GM12878 (cell line): Measurements from ENCODE around the gene AREG. TPM values are rescaled to one million over a fixed set of nuclear protein-coding genes. Genes with fewer than 3 reads are reported as not detected.

Experiments
- ATAC-seq: fragments of 200-7000 bp; cut with Tn5 transposase; 3 replicates; pipeline ENCODE4 v1.9.1; 2020; ENCODE audit warnings: mild to moderate bottlenecking, moderate library complexity
- BruUV-seq: library from RNA; stranded (reverse); fragments of 400-500 nt; replicated peaks from 2 replicates; lab custom pipeline; 2021; lab: Mats Ljungman, UMichigan
- CTCF ChIA-PET: fragments of 300-600 bp; sonication (Branson Sonifier 250); formaldehyde crosslinking; extraction: SDS; loops from one replicate; lab custom pipeline; 2021; ENCODE audit warnings: inconsistent platforms; lab: Yijun Ruan, JAX
- POLR2A ChIA-PET: fragments of 350-600 bp; formaldehyde crosslinking; extraction: SDS; loops from one replicate; lab custom pipeline; 2021; ENCODE audit warnings: inconsistent platforms; lab: Charles Lee
- RAD21 ChIA-PET: fragments of 300-600 bp; sonication (Branson Sonifier 250); formaldehyde crosslinking; loops from one replicate; lab custom pipeline; 2023; ENCODE audit warnings: antibody characterized with exemption; ENCODE audit not compliant: unreplicated experiment; lab: Charles Lee
- SMC1A ChIA-PET: fragments of 300-600 bp; sonication (Branson Sonifier 250); formaldehyde crosslinking; loops from one replicate; lab custom pipeline; 2023; ENCODE audit not compliant: unreplicated experiment, uncharacterized antibody; lab: Charles Lee
- DNase-seq: peaks from one replicate; pipeline ENCODE4 v3.0.0-alpha.2; 2011; ENCODE audit warnings: low read depth, low spot score
- FAIRE-seq: peaks from 3 replicates; lab custom pipeline; 2011; peaks lifted over from hg19 to GRCh38; lab: Jason Lieb, UNC
- H2AFZ ChIP-seq: 2 replicates; pipeline ENCODE4 v1.6.0; 2011; ENCODE audit warnings: low read depth, low read length, control low read depth; ENCODE audit not compliant: control insufficient read depth
- H3K27ac ChIP-seq: 2 replicates; pipeline ENCODE4 v1.5.1; 2011; ENCODE audit warnings: control low read depth; ENCODE audit not compliant: control insufficient read depth, insufficient read depth
- H3K27me3 ChIP-seq, 2 experiments: replicated peaks in 1 of 2; 2 replicates each; pipeline versions ENCODE4 v1.6.0 to v1.6.1; 2011; ENCODE audit warnings: low read length in 1 of 2; ENCODE audit not compliant: control insufficient read depth in 2 of 2, insufficient read depth in 2 of 2
- H3K36me3 ChIP-seq, 2 experiments: 2 replicates each; pipeline ENCODE4 v1.5.1; 2011; ENCODE audit warnings: low read length in 1 of 2; ENCODE audit not compliant: control insufficient read depth in 2 of 2, insufficient read depth in 2 of 2
- H3K4me1 ChIP-seq: 2 replicates; pipeline ENCODE4 v1.6.1; 2011; ENCODE audit warnings: mild to moderate bottlenecking, low read length, moderate library complexity, mixed read lengths; ENCODE audit not compliant: control insufficient read depth, insufficient read depth
- H3K4me2 ChIP-seq: 2 replicates; pipeline ENCODE4 v1.6.0; 2011; ENCODE audit warnings: control low read depth; ENCODE audit not compliant: control insufficient read depth, insufficient read depth
- H3K4me3 ChIP-seq: fragments of 200-600 bp; sonication (generic); 2 replicates; pipeline ENCODE4 v1.5.1; 2016
- H3K79me2 ChIP-seq: 2 replicates; pipeline ENCODE4 v1.6.0; 2011; ENCODE audit warnings: low read length; ENCODE audit not compliant: control insufficient read depth, insufficient read depth
- H3K9ac ChIP-seq: 2 replicates; pipeline ENCODE4 v1.8.0; 2011; ENCODE audit warnings: low read length, control low read depth, mixed read lengths; ENCODE audit not compliant: control insufficient read depth, insufficient read depth
- H3K9me3 ChIP-seq: replicated peaks from 3 replicates; pipeline ENCODE4 v1.5.1; 2011; ENCODE audit warnings: mild to moderate bottlenecking, low read length; ENCODE audit not compliant: control insufficient read depth, insufficient read depth
- H4K20me1 ChIP-seq: 2 replicates; pipeline ENCODE4 v1.6.0; 2011; ENCODE audit not compliant: control insufficient read depth, insufficient read depth
- BHLHE40 ChIP-seq, 2 experiments: fragments of 450-650 bp in 1 of 2; IDR thresholded peaks; 2 replicates each; pipeline ENCODE4 v1.6.1; 2011 to 2017; ENCODE audit warnings: low read depth in 2 of 2, borderline replicate concordance in 1 of 2, improper control_type of control experiment in 1 of 2, low read length in 1 of 2, mild to moderate bottlenecking in 1 of 2
- CBFB ChIP-seq: IDR thresholded peaks from 2 replicates; pipeline ENCODE4 v1.6.1; 2016; ENCODE audit warnings: antibody characterized with exemption, low read depth
- CBX3 ChIP-seq: fragments of 200-600 bp; sonication (generic); IDR thresholded peaks from 2 replicates; pipeline ENCODE4 v1.6.1; 2016; ENCODE audit warnings: low read depth, borderline replicate concordance
- FOXK2 ChIP-seq: fragments of 450-650 bp; IDR thresholded peaks from 2 replicates; pipeline ENCODE4 v1.6.1; 2017; ENCODE audit warnings: mild to moderate bottlenecking, moderate library complexity
- HDGF ChIP-seq: fragments of 450-650 bp; IDR thresholded peaks from 2 replicates; pipeline ENCODE4 v1.6.1; 2016; ENCODE audit warnings: antibody characterized with exemption
- IKZF1 ChIP-seq: fragments of 450-650 bp; conservative IDR thresholded peaks from 2 replicates; pipeline ENCODE4 v1.6.1; 2017; ENCODE audit warnings: antibody characterized with exemption, mild to moderate bottlenecking
- JUND ChIP-seq: IDR thresholded peaks from 2 replicates; pipeline ENCODE4 v1.6.1; 2012; ENCODE audit warnings: low read depth, mild to moderate bottlenecking, low read length, improper control_type of control experiment, moderate library complexity
- RBBP5 ChIP-seq: fragments of 200-600 bp; sonication (generic); conservative IDR thresholded peaks from 2 replicates; pipeline ENCODE4 v1.6.1; 2016
- SMAD5 ChIP-seq: IDR thresholded peaks from 2 replicates; pipeline ENCODE4 v1.6.1; 2016; ENCODE audit warnings: antibody characterized with exemption, low read depth
- SPI1 ChIP-seq: IDR thresholded peaks from 2 replicates; pipeline ENCODE4 v1.6.1; 2011; ENCODE audit warnings: low read depth, mild to moderate bottlenecking, low read length, moderate library complexity, borderline replicate concordance; ENCODE audit not compliant: insufficient read depth
- SREBF2 ChIP-seq: IDR thresholded peaks from 2 replicates; pipeline ENCODE4 v1.6.1; 2012; ENCODE audit warnings: mild to moderate bottlenecking, low read length
- ZNF207 ChIP-seq: fragments of 450-650 bp; IDR thresholded peaks from 2 replicates; pipeline ENCODE4 v1.6.1; 2014; ENCODE audit warnings: antibody characterized with exemption, mild to moderate bottlenecking, borderline replicate concordance
- ZNF24 ChIP-seq: fragments of 450-650 bp; IDR thresholded peaks from 2 replicates; pipeline ENCODE4 v1.6.1; 2017; ENCODE audit warnings: antibody characterized with exemption, mild to moderate bottlenecking
- in situ Hi-C: fragments of 300-500 bp; cut with MboI; formaldehyde crosslinking; loops from 9 replicates; pipeline ENCODE4 v1.14.3; 2018; ENCODE audit warnings: mixed read lengths
- intact Hi-C: fragments of 100-400 bp; cut with micrococcal nuclease; formaldehyde crosslinking; loops from one replicate; pipeline ENCODE4 v1.14.2; 2022; ENCODE audit not compliant: unreplicated experiment
- polyA plus RNA-seq, 11 experiments: library from polyadenylated mRNA; depleted of rRNA in 4 of 11; unstranded in 6 of 11; stranded (reverse) in 5 of 11; fragments of >200 nt; fragmentation: Nextera tagmentation in 4 of 11; fragmentation: Illumina TruSeq in 1 of 11; extraction: Ambion mirVana in 4 of 11; extraction: Trizol in 1 of 11; gene quantifications; 1 replicate in 1 of 11; 2 replicates in 10 of 11; pipeline versions ENCODE4 v1.2.1 to v1.2.3, GENCODE V29; 2011 to 2016; ENCODE audit warnings: inconsistent platforms in 2 of 11, missing spikeins in 2 of 11, low read depth in 1 of 11
- total RNA-seq, 4 experiments: library from RNA; depleted of rRNA in 3 of 4; stranded (reverse); fragments of >200 nt in 3 of 4; fragmentation: Illumina TruSeq in 1 of 4; extraction: Trizol in 1 of 4; gene quantifications; 2 replicates each; pipeline versions ENCODE4 v1.2.1 to v1.2.3, GENCODE V29; 2013 to 2021
- TF ChIP-seq, protein P1 (sequence below): IDR thresholded peaks from 2 replicates; pipeline ENCODE4 v1.6.1; 2012; ENCODE audit warnings: mild to moderate bottlenecking, low read depth, low read length
- TF ChIP-seq, protein P2 (sequence below): IDR thresholded peaks from 2 replicates; pipeline ENCODE4 v1.6.1; 2011; ENCODE audit warnings: mild to moderate bottlenecking, low read depth, low read length, moderate library complexity; ENCODE audit not compliant: insufficient replicate concordance
- TF ChIP-seq, protein P3 (sequence below): fragments of 450-650 bp; IDR thresholded peaks from 2 replicates; pipeline ENCODE4 v1.6.1; 2017; ENCODE audit warnings: borderline replicate concordance

Gene AREG
- total and polyA plus RNA-seq, 10 of the 15 experiments (the other 5 are each of a cell fraction or from before 2014, with no cell fraction given): 0.25 to 0.37 TPM; not detected in 8

DNA sequence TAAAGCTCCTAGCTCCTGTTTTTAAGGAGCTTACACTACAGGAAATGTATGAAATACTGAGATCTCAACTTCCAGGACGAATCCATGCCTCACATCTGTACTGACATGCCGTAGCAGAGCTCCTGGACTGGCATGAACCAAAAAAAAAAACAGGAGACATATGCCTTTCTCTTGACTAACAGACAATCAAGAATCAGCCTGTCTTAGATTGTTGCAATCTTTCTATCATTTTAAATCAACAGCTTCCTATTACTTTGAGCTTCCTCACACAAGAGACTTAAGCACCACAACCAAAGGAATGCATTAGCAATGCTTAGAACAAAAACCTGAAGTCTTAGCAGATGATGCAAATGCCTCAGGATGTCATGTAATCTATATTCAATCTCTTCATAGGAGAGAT, 34.7 kb upstream of the AREG start (continued):
- TF ChIP-seq, protein P1, sequence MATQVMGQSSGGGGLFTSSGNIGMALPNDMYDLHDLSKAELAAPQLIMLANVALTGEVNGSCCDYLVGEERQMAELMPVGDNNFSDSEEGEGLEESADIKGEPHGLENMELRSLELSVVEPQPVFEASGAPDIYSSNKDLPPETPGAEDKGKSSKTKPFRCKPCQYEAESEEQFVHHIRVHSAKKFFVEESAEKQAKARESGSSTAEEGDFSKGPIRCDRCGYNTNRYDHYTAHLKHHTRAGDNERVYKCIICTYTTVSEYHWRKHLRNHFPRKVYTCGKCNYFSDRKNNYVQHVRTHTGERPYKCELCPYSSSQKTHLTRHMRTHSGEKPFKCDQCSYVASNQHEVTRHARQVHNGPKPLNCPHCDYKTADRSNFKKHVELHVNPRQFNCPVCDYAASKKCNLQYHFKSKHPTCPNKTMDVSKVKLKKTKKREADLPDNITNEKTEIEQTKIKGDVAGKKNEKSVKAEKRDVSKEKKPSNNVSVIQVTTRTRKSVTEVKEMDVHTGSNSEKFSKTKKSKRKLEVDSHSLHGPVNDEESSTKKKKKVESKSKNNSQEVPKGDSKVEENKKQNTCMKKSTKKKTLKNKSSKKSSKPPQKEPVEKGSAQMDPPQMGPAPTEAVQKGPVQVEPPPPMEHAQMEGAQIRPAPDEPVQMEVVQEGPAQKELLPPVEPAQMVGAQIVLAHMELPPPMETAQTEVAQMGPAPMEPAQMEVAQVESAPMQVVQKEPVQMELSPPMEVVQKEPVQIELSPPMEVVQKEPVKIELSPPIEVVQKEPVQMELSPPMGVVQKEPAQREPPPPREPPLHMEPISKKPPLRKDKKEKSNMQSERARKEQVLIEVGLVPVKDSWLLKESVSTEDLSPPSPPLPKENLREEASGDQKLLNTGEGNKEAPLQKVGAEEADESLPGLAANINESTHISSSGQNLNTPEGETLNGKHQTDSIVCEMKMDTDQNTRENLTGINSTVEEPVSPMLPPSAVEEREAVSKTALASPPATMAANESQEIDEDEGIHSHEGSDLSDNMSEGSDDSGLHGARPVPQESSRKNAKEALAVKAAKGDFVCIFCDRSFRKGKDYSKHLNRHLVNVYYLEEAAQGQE: no peak
- no peak for TF ChIP-seq SPI1
- no peak for TF ChIP-seq IKZF1

DNA sequence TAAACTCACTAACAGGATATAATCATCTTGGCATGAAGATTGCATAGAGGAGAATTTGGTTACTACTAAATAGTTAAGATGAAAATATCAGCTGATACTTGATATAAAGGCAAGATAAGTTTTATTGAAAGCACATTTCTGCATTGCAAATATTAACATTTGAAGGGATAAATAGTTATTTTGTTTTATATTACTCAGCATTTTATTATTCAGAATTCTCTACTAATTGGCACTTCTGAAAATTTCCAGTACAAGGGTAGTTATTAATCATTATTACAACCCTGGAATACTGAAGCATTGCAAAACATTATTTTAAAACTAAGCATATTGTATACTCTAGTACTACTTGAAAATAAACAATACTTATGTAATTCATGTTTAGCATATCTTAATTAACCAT, 32.7 kb upstream of the AREG start:
- Histone ChIP-seq H3K4me3 (no peak overlapping the region), H3K36me3 (no peaks in the 10 kb centered on the region), H2AFZ (no peak overlapping the region), H3K27ac (no peak overlapping the region), H4K20me1 (no peaks in the 10 kb centered on the region), H3K4me2 (no peak overlapping the region), H3K4me1 (no peaks in the 10 kb centered on the region), H3K9me3 (no peaks in the 10 kb centered on the region), H3K27me3 (no peaks in the 10 kb centered on the region; a peak in 1 of 4 replicates), H3K79me2 (no peaks in the 10 kb centered on the region), H3K9ac (no peak overlapping the region)
- RAD21 ChIA-PET: no interaction called here
- BruUV-seq: no TSS peak
- in situ Hi-C loops: no loop called here
- POLR2A ChIA-PET: no interaction called here
- DNase-seq: no peak
- no peak for FAIRE-seq
- SMC1A ChIA-PET: no interaction called here
- ATAC-seq: no peak
- CTCF ChIA-PET: interaction anchor here (0.6 to 0.7 kb wide), 2 partner anchors 96 to 338 kb away, joined by 3 read pairs; no protein-coding TSS in a partner anchor
- intact Hi-C loops: no loop called here
- TF ChIP-seq CBX3 (no peak), FOXK2 (no peak), JUND (no peak), CBFB (no peak), SMAD5 (no peak), ZNF207 (no peak), BHLHE40 (IDR thresholded peaks at IDR 0.05; ENCODE audit: borderline replicate concordance in 1 of 2, low read depth in 2 of 2, low read length in 1 of 2) (no peak), HDGF (no peak), RBBP5 (no peak), SREBF2 (no peak), ZNF24 (no peak)
- TF ChIP-seq, protein P2, sequence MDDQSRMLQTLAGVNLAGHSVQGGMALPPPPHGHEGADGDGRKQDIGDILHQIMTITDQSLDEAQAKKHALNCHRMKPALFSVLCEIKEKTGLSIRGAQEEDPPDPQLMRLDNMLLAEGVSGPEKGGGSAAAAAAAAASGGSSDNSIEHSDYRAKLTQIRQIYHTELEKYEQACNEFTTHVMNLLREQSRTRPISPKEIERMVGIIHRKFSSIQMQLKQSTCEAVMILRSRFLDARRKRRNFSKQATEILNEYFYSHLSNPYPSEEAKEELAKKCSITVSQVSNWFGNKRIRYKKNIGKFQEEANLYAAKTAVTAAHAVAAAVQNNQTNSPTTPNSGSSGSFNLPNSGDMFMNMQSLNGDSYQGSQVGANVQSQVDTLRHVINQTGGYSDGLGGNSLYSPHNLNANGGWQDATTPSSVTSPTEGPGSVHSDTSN: no peak
- TF ChIP-seq, protein P3, sequence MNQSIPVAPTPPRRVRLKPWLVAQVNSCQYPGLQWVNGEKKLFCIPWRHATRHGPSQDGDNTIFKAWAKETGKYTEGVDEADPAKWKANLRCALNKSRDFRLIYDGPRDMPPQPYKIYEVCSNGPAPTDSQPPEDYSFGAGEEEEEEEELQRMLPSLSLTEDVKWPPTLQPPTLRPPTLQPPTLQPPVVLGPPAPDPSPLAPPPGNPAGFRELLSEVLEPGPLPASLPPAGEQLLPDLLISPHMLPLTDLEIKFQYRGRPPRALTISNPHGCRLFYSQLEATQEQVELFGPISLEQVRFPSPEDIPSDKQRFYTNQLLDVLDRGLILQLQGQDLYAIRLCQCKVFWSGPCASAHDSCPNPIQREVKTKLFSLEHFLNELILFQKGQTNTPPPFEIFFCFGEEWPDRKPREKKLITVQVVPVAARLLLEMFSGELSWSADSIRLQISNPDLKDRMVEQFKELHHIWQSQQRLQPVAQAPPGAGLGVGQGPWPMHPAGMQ: no peak
